Fibroblast of lung (primary cell): Measurements from ENCODE around the gene VSIG4. TPM values are rescaled to one million over a fixed set of nuclear protein-coding genes. Genes with fewer than 3 reads are reported as not detected.

ENCODE experiments used
- DNase-seq, 2 donors: peaks; one replicate each; pipeline versions ENCODE4 v3.0.0 to v3.0.0-alpha.2; 2010; ENCODE audit warnings: low read depth in 2 of 2
- H2AFZ ChIP-seq: 2 replicates; pipeline ENCODE4 v1.5.1; 2012; ENCODE audit warnings: low read length, control low read depth, inconsistent platforms
- H3K27ac ChIP-seq: 2 replicates; pipeline ENCODE4 v1.5.1; 2011; ENCODE audit warnings: low read length, control low read depth; ENCODE audit not compliant: insufficient read depth
- H3K27me3 ChIP-seq: 2 replicates; pipeline ENCODE4 v1.5.1; 2011; ENCODE audit warnings: mild to moderate bottlenecking, low read length; ENCODE audit not compliant: control insufficient read depth, insufficient read depth
- H3K36me3 ChIP-seq: 2 replicates; pipeline ENCODE4 v1.5.1; 2011; ENCODE audit warnings: low read length; ENCODE audit not compliant: control insufficient read depth, insufficient read depth
- H3K4me1 ChIP-seq: 2 replicates; pipeline ENCODE4 v1.5.1; 2011; ENCODE audit warnings: low read length; ENCODE audit not compliant: control insufficient read depth, insufficient read depth; ENCODE audit errors: extremely low read depth
- H3K4me2 ChIP-seq: 2 replicates; pipeline ENCODE4 v1.5.1; 2011; ENCODE audit warnings: low read length, control low read depth; ENCODE audit not compliant: insufficient read depth; ENCODE audit errors: extremely low read depth
- H3K4me3 ChIP-seq, 4 experiments: fragments of 200-600 bp in 1 of 4; sonication (generic) in 1 of 4; replicated peaks in 1 of 4; 2 replicates each; pipeline ENCODE4 v1.5.1; 2011 to 2016; ENCODE audit warnings: low read length in 4 of 4, low read depth in 3 of 4, mild to moderate bottlenecking in 3 of 4, control low read depth in 2 of 4, inconsistent platforms in 1 of 4, mixed read lengths in 1 of 4; ENCODE audit not compliant: insufficient read depth in 1 of 4; ENCODE audit errors: control extremely low read depth in 1 of 4
- H3K79me2 ChIP-seq: 2 replicates; pipeline ENCODE4 v1.5.1; 2012; ENCODE audit warnings: mild to moderate bottlenecking, low read length, inconsistent platforms; ENCODE audit not compliant: control insufficient read depth, insufficient read depth
- H3K9ac ChIP-seq: 2 replicates; pipeline ENCODE4 v1.5.1; 2011; ENCODE audit warnings: mild to moderate bottlenecking, low read length, control low read depth; ENCODE audit not compliant: insufficient read depth
- H3K9me3 ChIP-seq: 2 replicates; pipeline ENCODE4 v1.5.1; 2012; ENCODE audit warnings: low read depth, low read length; ENCODE audit not compliant: control insufficient read depth, insufficient read depth
- H4K20me1 ChIP-seq: 2 replicates; pipeline ENCODE4 v1.5.1; 2011; ENCODE audit warnings: low read length; ENCODE audit not compliant: control insufficient read depth, insufficient read depth; ENCODE audit errors: extremely low read depth
- EZH2 ChIP-seq: IDR thresholded peaks from 2 replicates; pipeline ENCODE4 v1.5.1; 2012; ENCODE audit warnings: low read length, control low read depth, mild to moderate bottlenecking; ENCODE audit errors: missing control alignments
- polyA plus RNA-seq, 2 donors: library from polyadenylated mRNA; depleted of rRNA in 1 of 2; stranded (reverse) in 1 of 2; unstranded in 1 of 2; fragments of >200 nt; gene quantifications; 2 replicates each; pipeline ENCODE4 v1.2.1, GENCODE V29; 2011 to 2012; ENCODE audit warnings: missing spikeins in 1 of 2
- total RNA-seq: library from RNA; depleted of rRNA; stranded (reverse); fragments of >200 nt; gene quantifications from 2 replicates; pipeline ENCODE4 v1.2.1, GENCODE V29; 2014
- TF ChIP-seq, protein P1 (sequence below), 2 donors: IDR thresholded peaks in 1 of 2; conservative IDR thresholded peaks in 1 of 2; 1 replicate in 1 of 2; 2 replicates in 1 of 2; pipeline ENCODE4 v1.5.1; 2011 to 2012; ENCODE audit warnings: low read length in 2 of 2, control low read depth in 1 of 2, inconsistent platforms in 1 of 2, low read depth in 1 of 2, mild to moderate bottlenecking in 1 of 2

Gene VSIG4
- total and polyA plus RNA-seq, 2 donors (not counting 1 experiment from before 2014, with no cell fraction given) = not detected

DNA sequence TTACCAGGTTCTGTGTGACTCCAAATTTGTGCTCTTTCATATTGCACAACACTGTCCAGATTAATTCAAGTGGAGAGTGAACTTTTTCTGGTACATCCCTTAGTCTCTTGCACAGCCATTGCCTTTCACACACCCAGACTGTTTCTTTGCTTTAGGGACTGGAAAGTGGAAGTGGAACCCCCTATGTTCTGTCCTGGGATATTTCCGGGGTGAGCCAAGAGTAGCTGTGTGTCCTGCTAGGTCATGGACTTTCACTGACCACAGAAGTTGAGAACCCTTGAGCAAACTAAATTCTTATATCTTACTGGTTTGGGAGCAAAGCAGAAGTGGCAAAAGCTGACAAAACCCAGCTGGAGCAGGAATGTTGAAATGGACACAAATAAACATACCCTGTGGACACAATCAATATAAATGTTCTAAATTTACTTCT lies 10.3 kb upstream of the VSIG4 start:
- H3K9ac ChIP-seq = no peak overlapping the region
- H3K27ac ChIP-seq = no peak overlapping the region
- DNase-seq = no peak
- no peaks in the 10 kb centered on the region for H3K4me1 ChIP-seq
- H3K27me3 ChIP-seq = no peaks in the 10 kb centered on the region
- no peak overlapping the region for H3K4me2 ChIP-seq
- H3K36me3 ChIP-seq = no peaks in the 10 kb centered on the region
- no peaks in the 10 kb centered on the region for H3K79me2 ChIP-seq
- no peaks in the 10 kb centered on the region for H3K9me3 ChIP-seq
- no peak for TF ChIP-seq EZH2
- TF ChIP-seq, protein P1, sequence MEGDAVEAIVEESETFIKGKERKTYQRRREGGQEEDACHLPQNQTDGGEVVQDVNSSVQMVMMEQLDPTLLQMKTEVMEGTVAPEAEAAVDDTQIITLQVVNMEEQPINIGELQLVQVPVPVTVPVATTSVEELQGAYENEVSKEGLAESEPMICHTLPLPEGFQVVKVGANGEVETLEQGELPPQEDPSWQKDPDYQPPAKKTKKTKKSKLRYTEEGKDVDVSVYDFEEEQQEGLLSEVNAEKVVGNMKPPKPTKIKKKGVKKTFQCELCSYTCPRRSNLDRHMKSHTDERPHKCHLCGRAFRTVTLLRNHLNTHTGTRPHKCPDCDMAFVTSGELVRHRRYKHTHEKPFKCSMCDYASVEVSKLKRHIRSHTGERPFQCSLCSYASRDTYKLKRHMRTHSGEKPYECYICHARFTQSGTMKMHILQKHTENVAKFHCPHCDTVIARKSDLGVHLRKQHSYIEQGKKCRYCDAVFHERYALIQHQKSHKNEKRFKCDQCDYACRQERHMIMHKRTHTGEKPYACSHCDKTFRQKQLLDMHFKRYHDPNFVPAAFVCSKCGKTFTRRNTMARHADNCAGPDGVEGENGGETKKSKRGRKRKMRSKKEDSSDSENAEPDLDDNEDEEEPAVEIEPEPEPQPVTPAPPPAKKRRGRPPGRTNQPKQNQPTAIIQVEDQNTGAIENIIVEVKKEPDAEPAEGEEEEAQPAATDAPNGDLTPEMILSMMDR (conservative IDR thresholded peaks at IDR 0.05 in 1 of 2, IDR thresholded peaks at IDR 0.05 in 1 of 2; ENCODE audit: low read depth in 1 of 2, low read length in 2 of 2) = no peak
- H3K4me3 ChIP-seq = no peak overlapping the region
- H4K20me1 ChIP-seq = no peaks in the 10 kb centered on the region
- H2AFZ ChIP-seq = no peak overlapping the region

DNA sequence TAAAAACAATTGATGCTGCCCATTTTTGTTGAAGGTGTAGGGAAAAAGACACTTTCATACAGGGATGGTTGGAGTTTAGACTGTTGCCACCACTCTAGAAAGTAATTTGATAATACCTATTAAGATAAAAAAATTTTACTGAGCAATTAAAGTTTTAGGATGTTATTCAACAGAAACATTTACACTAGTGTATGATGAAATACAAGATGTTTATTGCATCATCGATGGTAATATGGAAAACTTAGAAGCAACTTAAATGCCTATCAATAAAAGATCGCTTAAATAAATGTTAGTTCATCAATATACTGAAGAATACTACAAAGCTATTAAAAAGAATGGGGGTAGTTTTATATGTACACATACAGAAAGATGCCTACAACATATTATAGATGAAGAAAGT lies 9.2 kb upstream of the VSIG4 start:
- Histone ChIP-seq H3K9ac (no peak overlapping the region), H3K4me1 (no peaks in the 10 kb centered on the region), H4K20me1 (no peaks in the 10 kb centered on the region), H3K4me3 (no peak overlapping the region), H3K27me3 (no peaks in the 10 kb centered on the region), H3K4me2 (no peak overlapping the region), H3K9me3 (no peaks in the 10 kb centered on the region), H3K36me3 (no peaks in the 10 kb centered on the region), H3K79me2 (no peaks in the 10 kb centered on the region), H3K27ac (no peak overlapping the region), H2AFZ (no peak overlapping the region)
- no peak for DNase-seq
- TF ChIP-seq, protein P1 (conservative IDR thresholded peaks at IDR 0.05 in 1 of 2, IDR thresholded peaks at IDR 0.05 in 1 of 2; ENCODE audit: low read depth in 1 of 2, low read length in 2 of 2) = no peak
- TF ChIP-seq EZH2 = no peak

DNA sequence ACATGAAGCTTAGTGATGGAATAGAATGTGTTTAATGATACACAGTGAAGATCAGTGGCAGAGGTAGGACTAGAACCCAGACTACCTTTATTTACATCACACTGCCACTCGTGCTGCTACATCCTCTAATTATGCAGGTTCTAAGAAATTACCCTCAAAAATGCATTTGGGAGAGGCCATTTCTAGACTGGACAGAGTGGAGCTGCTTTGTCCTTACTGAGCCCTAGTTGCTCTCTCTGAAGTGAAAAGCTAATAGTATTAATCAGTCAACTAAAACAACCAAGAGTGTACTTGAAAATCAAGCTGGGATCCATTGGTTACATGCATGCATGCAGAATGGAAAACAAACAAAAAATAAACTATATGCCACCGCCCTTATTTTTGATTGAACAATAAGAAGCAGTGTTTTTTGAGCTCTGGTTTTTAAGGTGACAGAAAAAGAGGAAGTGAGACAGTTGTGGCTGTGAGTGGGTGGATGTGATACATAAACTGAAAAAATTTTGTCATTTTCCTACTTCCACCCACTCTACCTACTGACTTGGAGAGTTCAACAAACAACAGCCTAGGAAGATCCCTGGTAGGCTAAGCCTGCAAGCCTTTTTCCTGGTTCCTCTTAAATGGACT lies 6.8 kb upstream of the VSIG4 start:
- H3K9ac ChIP-seq = no peak overlapping the region
- DNase-seq = no peak
- TF ChIP-seq, protein P1 (conservative IDR thresholded peaks at IDR 0.05 in 1 of 2, IDR thresholded peaks at IDR 0.05 in 1 of 2; ENCODE audit: low read depth in 1 of 2, low read length in 2 of 2) = no peak
- TF ChIP-seq EZH2 = no peak

More for the DNA sequence above, 6.8 kb upstream of the VSIG4 start:
- H3K36me3 ChIP-seq = no peaks in the 10 kb centered on the region
- H4K20me1 ChIP-seq = no peaks in the 10 kb centered on the region
- H3K27ac ChIP-seq = no peak overlapping the region
- H3K4me2 ChIP-seq = no peak overlapping the region
- H3K27me3 ChIP-seq = no peaks in the 10 kb centered on the region
- H2AFZ ChIP-seq = no peak overlapping the region
- no peak overlapping the region for H3K4me3 ChIP-seq
- H3K4me1 ChIP-seq = no peaks in the 10 kb centered on the region
- no peaks in the 10 kb centered on the region for H3K9me3 ChIP-seq
- no peaks in the 10 kb centered on the region for H3K79me2 ChIP-seq
